ENCODE data around the gene SLC52A3.
A peak's percentile ranks its signal among the peaks of the same experiment; 100 is the strongest.
"Not testable (repeated sequence)": the region's sequence is repeated elsewhere in the genome, so short reads cannot be mapped to it uniquely, and the experiment has no call there.

SLC52A3 gene

DNA sequence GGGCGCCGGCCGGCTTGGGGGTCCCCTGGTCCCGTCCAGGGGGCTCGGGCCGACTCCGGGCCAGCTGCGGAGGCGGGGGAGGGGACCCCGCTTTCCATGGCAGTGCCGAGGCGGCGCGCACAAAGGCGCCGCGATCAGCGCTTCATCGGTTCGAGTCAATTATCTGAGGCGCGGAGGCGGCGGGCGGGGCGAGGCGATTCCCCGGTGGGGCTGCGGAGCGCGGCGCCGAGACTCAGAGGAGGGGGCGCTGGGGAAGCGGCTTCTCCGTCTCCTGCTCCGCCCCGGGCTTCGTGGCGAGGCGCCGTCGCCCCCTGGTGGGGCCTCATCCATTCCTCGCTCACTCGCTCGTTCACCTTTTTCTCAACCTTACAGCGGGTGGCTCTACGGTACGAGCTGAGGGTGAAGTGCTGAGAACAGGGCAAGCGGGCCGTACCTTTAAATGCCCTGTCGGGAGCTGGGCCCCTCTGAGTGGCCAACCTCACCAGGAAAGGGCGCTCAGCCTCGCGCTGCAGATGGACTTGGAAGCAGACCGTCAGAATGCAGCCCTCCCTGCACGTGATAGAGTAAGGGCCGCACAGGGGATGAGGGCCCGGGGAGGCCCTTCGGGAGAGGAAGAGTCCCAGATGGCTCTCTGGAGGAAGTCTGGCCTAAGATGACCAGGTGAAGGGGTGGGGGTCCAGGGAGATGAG is 39.9 kb downstream of the SLC52A3 start:
- TF ChIP-seq, protein P1, sequence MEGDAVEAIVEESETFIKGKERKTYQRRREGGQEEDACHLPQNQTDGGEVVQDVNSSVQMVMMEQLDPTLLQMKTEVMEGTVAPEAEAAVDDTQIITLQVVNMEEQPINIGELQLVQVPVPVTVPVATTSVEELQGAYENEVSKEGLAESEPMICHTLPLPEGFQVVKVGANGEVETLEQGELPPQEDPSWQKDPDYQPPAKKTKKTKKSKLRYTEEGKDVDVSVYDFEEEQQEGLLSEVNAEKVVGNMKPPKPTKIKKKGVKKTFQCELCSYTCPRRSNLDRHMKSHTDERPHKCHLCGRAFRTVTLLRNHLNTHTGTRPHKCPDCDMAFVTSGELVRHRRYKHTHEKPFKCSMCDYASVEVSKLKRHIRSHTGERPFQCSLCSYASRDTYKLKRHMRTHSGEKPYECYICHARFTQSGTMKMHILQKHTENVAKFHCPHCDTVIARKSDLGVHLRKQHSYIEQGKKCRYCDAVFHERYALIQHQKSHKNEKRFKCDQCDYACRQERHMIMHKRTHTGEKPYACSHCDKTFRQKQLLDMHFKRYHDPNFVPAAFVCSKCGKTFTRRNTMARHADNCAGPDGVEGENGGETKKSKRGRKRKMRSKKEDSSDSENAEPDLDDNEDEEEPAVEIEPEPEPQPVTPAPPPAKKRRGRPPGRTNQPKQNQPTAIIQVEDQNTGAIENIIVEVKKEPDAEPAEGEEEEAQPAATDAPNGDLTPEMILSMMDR (IDR thresholded peaks at IDR 0.05; ENCODE audit: low read depth, low read length, missing control alignments) = peak; percentile 56
- DNase-seq (ENCODE audit: low read depth) = no peak
- H3K4me3 ChIP-seq (ENCODE audit: low read depth, low read length) = no peak overlapping the region

DNA sequence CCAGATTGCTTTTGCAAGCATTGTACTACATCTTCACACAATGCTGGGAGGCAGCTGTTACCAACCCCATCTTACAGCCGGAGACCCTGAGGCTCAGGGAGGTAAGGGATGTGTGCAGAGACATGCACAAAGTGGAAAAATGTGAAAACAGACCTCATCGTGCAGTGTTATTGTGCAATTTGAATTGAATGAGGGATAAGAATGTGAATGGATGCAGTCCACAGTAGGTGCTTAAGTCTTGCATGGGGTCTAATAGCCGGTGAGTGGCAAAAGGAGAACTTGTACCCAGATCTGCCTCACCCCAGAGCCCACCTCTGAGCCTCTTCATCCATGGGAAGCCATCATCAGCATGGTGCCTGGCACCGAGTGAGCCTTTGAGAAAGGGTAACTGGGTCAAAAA is 42.1 kb downstream of the SLC52A3 start:
- DNase-seq (ENCODE audit: low read depth) = no peak
- TF ChIP-seq, protein P1 (IDR thresholded peaks at IDR 0.05; ENCODE audit: low read depth, low read length, missing control alignments) = no peak
- H3K4me3 ChIP-seq (ENCODE audit: low read depth, low read length) = no peak overlapping the region

DNA sequence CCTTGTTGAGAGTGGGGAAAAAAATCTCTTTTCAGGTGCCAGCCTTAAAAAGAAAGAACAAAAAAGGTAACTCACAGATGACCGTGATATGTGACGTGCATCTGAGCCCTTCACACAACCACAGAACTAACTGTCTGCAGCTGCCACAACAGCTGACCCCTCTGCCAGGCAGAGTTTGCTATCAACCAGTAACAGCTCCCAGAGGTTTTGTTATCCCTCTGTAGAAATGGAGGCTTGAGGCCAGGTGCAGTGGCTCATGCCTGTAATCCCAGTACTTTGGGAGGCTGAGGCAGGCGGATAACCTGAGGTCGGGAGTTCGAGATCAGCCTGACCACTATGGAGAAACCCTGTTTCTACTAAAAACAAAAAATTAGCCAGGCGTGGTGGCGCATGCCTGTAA is 42.8 kb downstream of the SLC52A3 start:
- no peak for DNase-seq (ENCODE audit: low read depth)
- H3K4me3 ChIP-seq (ENCODE audit: low read depth, low read length) = no peak overlapping the region
- TF ChIP-seq, protein P1 (IDR thresholded peaks at IDR 0.05; ENCODE audit: low read depth, low read length, missing control alignments) = no peak

DNA sequence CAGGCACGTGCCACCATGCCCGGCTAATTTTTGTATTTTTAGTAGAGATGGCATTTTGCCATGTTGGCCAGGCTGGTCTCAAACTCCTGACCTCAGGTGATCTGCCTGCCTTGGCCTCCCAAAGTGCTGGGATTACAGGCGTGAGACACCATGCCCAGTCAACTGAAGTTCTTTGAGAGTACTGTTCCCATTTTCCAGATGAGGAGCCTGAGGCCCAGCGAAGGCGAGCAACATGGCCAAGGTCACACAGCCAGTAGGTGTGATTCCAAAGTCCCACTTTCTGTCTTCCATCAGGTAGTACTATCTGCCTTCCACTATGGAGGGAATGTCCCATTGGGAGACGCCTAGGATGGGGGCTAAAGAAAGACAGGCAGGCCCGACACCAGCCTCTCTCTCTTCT is 43.5 kb downstream of the SLC52A3 start:
- not testable (repeated sequence) for H3K4me3 ChIP-seq (ENCODE audit: low read depth, low read length); DNase-seq (ENCODE audit: low read depth)

DNA sequence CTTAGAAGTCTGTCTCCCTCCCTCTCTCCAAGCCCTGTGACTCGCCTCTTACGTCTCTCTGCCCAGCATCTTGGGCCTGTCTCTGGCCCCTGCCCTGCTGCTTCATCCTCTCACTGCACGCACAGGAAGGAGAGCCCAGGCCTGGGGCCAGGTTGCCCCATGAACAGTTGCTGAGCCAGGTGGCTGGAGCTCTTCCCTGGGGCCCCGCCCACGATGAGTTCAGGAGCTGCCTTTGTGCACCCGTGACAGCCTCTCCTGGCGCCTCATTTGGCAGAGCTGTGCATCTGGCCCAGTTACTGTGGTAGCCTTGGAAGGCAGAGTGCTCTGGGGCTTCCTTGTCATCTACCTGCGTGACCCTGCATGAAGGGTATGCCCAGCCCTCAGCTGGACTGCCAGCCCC is 44.5 kb downstream of the SLC52A3 start:
- H3K4me3 ChIP-seq (ENCODE audit: low read depth, low read length) = no peak overlapping the region
- TF ChIP-seq, protein P1 (IDR thresholded peaks at IDR 0.05; ENCODE audit: low read depth, low read length, missing control alignments) = no peak
- no peak for DNase-seq (ENCODE audit: low read depth)

DNA sequence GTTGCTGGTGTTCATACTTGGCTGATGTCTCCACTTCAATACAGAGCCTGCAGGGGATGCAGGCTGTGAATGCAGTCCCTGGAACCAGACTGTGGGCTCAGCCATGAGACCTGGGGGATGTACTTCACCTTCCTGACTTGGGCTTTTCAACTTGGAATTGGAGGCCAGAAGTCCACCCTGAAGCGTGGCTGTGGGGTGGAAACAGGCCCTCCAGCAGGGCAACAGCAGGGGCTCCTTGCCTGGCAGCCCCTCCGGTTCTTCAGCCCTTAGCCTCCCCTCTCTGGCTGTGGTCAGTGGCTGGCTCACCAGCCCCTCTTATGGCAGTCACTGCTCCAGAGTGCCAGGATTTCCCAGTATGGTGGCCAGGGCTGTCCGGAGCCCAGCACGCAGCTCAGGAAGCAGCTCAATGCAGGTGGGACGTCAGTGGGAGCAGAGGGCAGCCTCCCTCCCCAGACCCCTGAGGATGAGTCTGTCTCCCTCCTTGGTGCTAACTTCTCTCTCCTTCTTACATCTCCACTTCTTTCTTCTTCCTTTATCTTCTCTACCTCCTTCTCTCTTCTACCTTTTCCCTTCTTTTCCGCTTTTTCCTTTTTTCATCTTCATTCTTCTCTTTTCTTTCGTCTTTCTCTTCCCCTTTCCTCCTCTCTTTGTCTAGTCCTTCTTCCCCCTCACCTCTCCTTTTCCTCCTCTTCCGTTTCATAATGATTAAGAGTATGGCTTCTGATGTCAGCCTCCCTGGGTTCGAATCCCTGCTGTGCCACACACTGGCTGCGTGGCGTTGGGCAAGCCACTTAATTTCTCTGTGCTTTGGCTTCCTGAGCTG is 45.3 kb downstream of the SLC52A3 start:
- H3K4me3 ChIP-seq (ENCODE audit: low read depth, low read length) = no peak overlapping the region
- TF ChIP-seq, protein P1 (IDR thresholded peaks at IDR 0.05; ENCODE audit: low read depth, low read length, missing control alignments) = no peak

DNA sequence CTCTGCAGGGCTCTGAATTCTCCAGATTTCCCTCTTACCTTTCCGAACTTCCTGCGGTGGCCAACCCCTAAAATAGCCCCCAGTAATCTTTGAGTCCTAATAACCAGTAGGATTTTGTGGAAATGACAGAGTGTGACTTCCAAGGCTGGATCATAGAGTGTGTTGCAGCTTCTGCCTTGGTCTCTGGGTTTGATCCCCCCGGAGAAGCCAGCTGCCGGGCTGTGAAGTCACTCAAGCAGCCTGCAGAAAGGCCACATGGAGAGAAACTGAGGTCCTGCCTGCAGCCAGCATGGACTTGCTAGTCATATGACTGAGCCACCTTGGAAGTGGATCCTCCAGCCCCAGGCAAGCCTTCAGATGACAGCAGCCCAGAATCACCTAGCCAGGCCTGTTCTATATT is 46.4 kb downstream of the SLC52A3 start:
- no peak for DNase-seq (ENCODE audit: low read depth)
- H3K4me3 ChIP-seq (ENCODE audit: low read depth, low read length) = no peak overlapping the region
- TF ChIP-seq, protein P1 (IDR thresholded peaks at IDR 0.05; ENCODE audit: low read depth, low read length, missing control alignments) = no peak

More for the DNA sequence above, 45.3 kb downstream of the SLC52A3 start:
- no peak for DNase-seq (ENCODE audit: low read depth)

Measured in GM12864 (cell line).